ENCODE results near the gene AFF3.

- TF ChIP-seq CTCF (IDR thresholded peaks at IDR 0.05; ENCODE audit: poor library complexity) (no peak), EZH2 (IDR thresholded peaks at IDR 0.05; ENCODE audit: borderline replicate concordance) (no peak), EZH2phosphoT487 (IDR thresholded peaks at IDR 0.05; ENCODE audit: low read depth, severe bottlenecking, unreplicated experiment) (no peak)
These were observed 316.8 kb downstream of the AFF3 start for GRCh38 chr2:99825630-99826029.

Data from hepatocyte (in vitro differentiated cells).